H9 (cell line): ENCODE data around the gene P3R3URF. TPM values are rescaled to one million over a fixed set of nuclear protein-coding genes. Genes with fewer than 3 reads are reported as not detected.

Experiments used
- DNase-seq: peaks from one replicate; pipeline ENCODE4 v3.0.0-alpha.2; 2017
- H2AFZ ChIP-seq: one replicate; pipeline ENCODE4 v1.6.1; 2013; ENCODE audit warnings: mild to moderate bottlenecking, low read length, control low read depth, moderate library complexity
- H2AK5ac ChIP-seq: 2 replicates; pipeline ENCODE4 v1.6.1; 2013; ENCODE audit warnings: low read length, control low read depth, mixed read lengths; ENCODE audit not compliant: insufficient read length
- H2BK120ac ChIP-seq: one replicate; pipeline ENCODE4 v1.6.1; 2013; ENCODE audit warnings: low read depth, mild to moderate bottlenecking, low read length, control low read depth, inconsistent platforms; ENCODE audit not compliant: poor library complexity, severe bottlenecking
- H2BK12ac ChIP-seq: 2 replicates; pipeline ENCODE4 v1.6.1; 2013; ENCODE audit warnings: low read length, control low read depth, mixed read lengths, low read depth; ENCODE audit not compliant: insufficient read length
- H2BK15ac ChIP-seq: 2 replicates; pipeline ENCODE4 v1.6.1; 2013; ENCODE audit warnings: low read depth, low read length, control low read depth
- H2BK20ac ChIP-seq: one replicate; pipeline ENCODE4 v1.6.1; 2013; ENCODE audit warnings: low read depth, mild to moderate bottlenecking, low read length, control low read depth, inconsistent platforms; ENCODE audit not compliant: poor library complexity, severe bottlenecking
- H2BK5ac ChIP-seq: 2 replicates; pipeline ENCODE4 v1.6.1; 2013; ENCODE audit warnings: low read length, control low read depth, mixed read lengths; ENCODE audit not compliant: insufficient read length
- H3K14ac ChIP-seq: 2 replicates; pipeline ENCODE4 v1.6.1; 2013; ENCODE audit warnings: low read length, control low read depth; ENCODE audit not compliant: insufficient read depth
- H3K18ac ChIP-seq: 2 replicates; pipeline ENCODE4 v1.6.1; 2013; ENCODE audit warnings: low read depth, mild to moderate bottlenecking, mixed read lengths, low read length, control low read depth; ENCODE audit not compliant: insufficient read length
- H3K23ac ChIP-seq: 2 replicates; pipeline ENCODE4 v1.6.1; 2013; ENCODE audit warnings: low read length, control low read depth, mixed read lengths, low read depth; ENCODE audit not compliant: insufficient read length
- H3K23me2 ChIP-seq: 2 replicates; pipeline ENCODE4 v1.6.1; 2013; ENCODE audit warnings: low read depth, mild to moderate bottlenecking, mixed read lengths, low read length, control low read depth; ENCODE audit not compliant: insufficient read length, poor library complexity, severe bottlenecking
- H3K27ac ChIP-seq: 2 replicates; pipeline ENCODE4 v1.5.1; 2013; ENCODE audit warnings: low read length, control low read depth, mixed read lengths, low read depth; ENCODE audit not compliant: insufficient read length
- H3K27me3 ChIP-seq: 2 replicates; pipeline ENCODE4 v1.6.1; 2013; ENCODE audit warnings: low read length, control low read depth, inconsistent platforms; ENCODE audit not compliant: insufficient read depth
- H3K4ac ChIP-seq: 2 replicates; pipeline ENCODE4 v1.6.1; 2013; ENCODE audit warnings: low read depth, mild to moderate bottlenecking, control low read depth, inconsistent platforms, low read length, moderate library complexity
- H3K4me1 ChIP-seq: 2 replicates; pipeline ENCODE4 v1.6.1; 2013; ENCODE audit warnings: low read length, control low read depth, inconsistent platforms; ENCODE audit not compliant: insufficient read depth
- H3K4me2 ChIP-seq: 2 replicates; pipeline ENCODE4 v1.6.1; 2013; ENCODE audit warnings: low read length, control low read depth, mixed read lengths; ENCODE audit not compliant: insufficient read length, insufficient read depth
- H3K56ac ChIP-seq: 2 replicates; pipeline ENCODE4 v1.6.1; 2013; ENCODE audit warnings: low read depth, mild to moderate bottlenecking, mixed read lengths, low read length, control low read depth; ENCODE audit not compliant: insufficient read length
- H3K79me1 ChIP-seq: 2 replicates; pipeline ENCODE4 v1.6.1; 2013; ENCODE audit warnings: low read depth, mild to moderate bottlenecking, moderate library complexity, low read length, control low read depth, inconsistent platforms; ENCODE audit not compliant: insufficient read depth, poor library complexity, severe bottlenecking
- H3K79me2 ChIP-seq: 2 replicates; pipeline ENCODE4 v1.6.1; 2013; ENCODE audit warnings: low read length, control low read depth, inconsistent platforms; ENCODE audit not compliant: insufficient read depth
- H3K9ac ChIP-seq: 2 replicates; pipeline ENCODE4 v1.6.1; 2013; ENCODE audit warnings: low read length, control low read depth, mixed read lengths; ENCODE audit not compliant: insufficient read length; ENCODE audit errors: extremely low read depth
- H3K9me3 ChIP-seq: one replicate; pipeline ENCODE4 v1.6.1; 2013; ENCODE audit warnings: low read depth, low read length, inconsistent platforms; ENCODE audit not compliant: control insufficient read depth
- H3T11ph ChIP-seq: one replicate; pipeline ENCODE4 v1.6.1; 2013; ENCODE audit warnings: mild to moderate bottlenecking, low read length, control low read depth, inconsistent platforms
- H4K20me1 ChIP-seq: one replicate; pipeline ENCODE4 v1.6.1; 2013; ENCODE audit not compliant: control insufficient read depth, insufficient read length, insufficient read depth
- H4K5ac ChIP-seq: 2 replicates; pipeline ENCODE4 v1.6.1; 2013; ENCODE audit warnings: low read depth, mild to moderate bottlenecking, mixed read lengths, low read length, control low read depth; ENCODE audit not compliant: insufficient read length
- H4K8ac ChIP-seq: replicated peaks from 2 replicates; pipeline ENCODE4 v1.6.1; 2013; ENCODE audit warnings: low read length, control low read depth, mixed read lengths, low read depth; ENCODE audit not compliant: insufficient read length
- H4K91ac ChIP-seq: 2 replicates; pipeline ENCODE4 v1.6.1; 2013; ENCODE audit warnings: low read depth, mild to moderate bottlenecking, moderate library complexity, mixed read lengths, low read length, control low read depth; ENCODE audit not compliant: insufficient read length
- H3K27ac Mint-ChIP-seq, 3 experiments: 2 replicates in 2 of 3; 3 replicates in 1 of 3; pipeline ENCODE4 v1.8.0; 2020 to 2021; ENCODE audit warnings: mixed read lengths in 3 of 3, mild to moderate bottlenecking in 1 of 3, moderate library complexity in 1 of 3
- H3K27me3 Mint-ChIP-seq: 2 replicates; pipeline ENCODE4 v1.8.0; 2021; ENCODE audit warnings: low read depth, mild to moderate bottlenecking, moderate library complexity, mixed read lengths
- H3K36me3 Mint-ChIP-seq, 3 experiments: 2 replicates in 2 of 3; 3 replicates in 1 of 3; pipeline ENCODE4 v1.8.0; 2020 to 2021; ENCODE audit warnings: low read depth in 3 of 3, mixed read lengths in 3 of 3; ENCODE audit not compliant: insufficient read depth in 1 of 3
- H3K4me1 Mint-ChIP-seq, 2 experiments: 2 replicates each; pipeline ENCODE4 v1.8.0; 2020; ENCODE audit warnings: mixed read lengths in 2 of 2
- H3K4me3 Mint-ChIP-seq, 2 experiments: 2 replicates in 1 of 2; 3 replicates in 1 of 2; pipeline ENCODE4 v1.8.0; 2020 to 2021; ENCODE audit warnings: mild to moderate bottlenecking in 2 of 2, mixed read lengths in 2 of 2, moderate library complexity in 1 of 2
- H3K9me3 Mint-ChIP-seq, 2 experiments: 2 replicates in 1 of 2; 3 replicates in 1 of 2; pipeline ENCODE4 v1.8.0; 2020; ENCODE audit warnings: mild to moderate bottlenecking in 2 of 2, mixed read lengths in 2 of 2, moderate library complexity in 1 of 2
- WGBS: extraction: QIAGEN DNeasy Blood & Tissue Kit; methylation state at CpG from one replicate; pipeline ENCODE4 v1.1.7; 2013; ENCODE audit warnings: missing lambda C conversion rate, low lambda C conversion rate, mixed read lengths; ENCODE audit not compliant: insufficient read length; ENCODE audit errors: extremely low coverage; 5-methylcytosine and 5-hydroxymethylcytosine counted together
- total RNA-seq: library from RNA; stranded (reverse); gene quantifications from 2 replicates; pipeline ENCODE4 v1.2.1, GENCODE V29; 2021
- TF ChIP-seq, protein P1 (sequence below): fragments of 200-600 bp; sonication (generic); conservative IDR thresholded peaks from 3 replicates; pipeline ENCODE4 v1.8.0; 2021; ENCODE audit warnings: antibody characterized with exemption, mild to moderate bottlenecking

Gene P3R3URF
- total RNA-seq, 1 experiment from 2014 or later = not detected

DNA sequence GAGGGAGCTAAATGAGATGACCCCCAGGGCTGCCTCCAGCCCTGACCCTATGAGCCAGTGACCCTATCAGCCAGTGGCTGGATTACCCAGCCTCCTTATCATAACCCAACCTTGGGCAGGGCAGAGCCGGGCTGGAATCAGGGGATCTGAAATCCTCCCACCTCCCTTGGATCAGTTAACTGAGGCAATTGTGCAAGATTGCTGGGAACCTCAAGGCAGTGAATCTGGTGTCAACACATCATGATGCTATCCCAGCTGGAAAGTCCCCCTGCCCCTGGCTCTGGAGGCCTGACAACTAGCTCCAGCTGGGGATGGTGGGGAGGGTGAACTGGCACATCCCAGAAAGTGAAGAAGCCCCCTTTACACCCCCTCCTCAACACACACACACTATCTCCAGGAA lies 7.8 kb downstream of the P3R3URF start:
- peaks cover 54% of the 10 kb centered on the region for H3K27me3 Mint-ChIP-seq
- no peak overlapping the region for H2AFZ ChIP-seq
- H3K9ac ChIP-seq = no peak overlapping the region
- H3K79me2 ChIP-seq = no peaks in the 10 kb centered on the region
- H3K4me1 Mint-ChIP-seq = peaks cover 15 to 28% of the 10 kb centered on the region in 2 experiments
- H3K56ac ChIP-seq = no peak overlapping the region
- H3T11ph ChIP-seq = no peak overlapping the region
- H3K4me3 Mint-ChIP-seq = no peak overlapping the region
- TF ChIP-seq, protein P1, sequence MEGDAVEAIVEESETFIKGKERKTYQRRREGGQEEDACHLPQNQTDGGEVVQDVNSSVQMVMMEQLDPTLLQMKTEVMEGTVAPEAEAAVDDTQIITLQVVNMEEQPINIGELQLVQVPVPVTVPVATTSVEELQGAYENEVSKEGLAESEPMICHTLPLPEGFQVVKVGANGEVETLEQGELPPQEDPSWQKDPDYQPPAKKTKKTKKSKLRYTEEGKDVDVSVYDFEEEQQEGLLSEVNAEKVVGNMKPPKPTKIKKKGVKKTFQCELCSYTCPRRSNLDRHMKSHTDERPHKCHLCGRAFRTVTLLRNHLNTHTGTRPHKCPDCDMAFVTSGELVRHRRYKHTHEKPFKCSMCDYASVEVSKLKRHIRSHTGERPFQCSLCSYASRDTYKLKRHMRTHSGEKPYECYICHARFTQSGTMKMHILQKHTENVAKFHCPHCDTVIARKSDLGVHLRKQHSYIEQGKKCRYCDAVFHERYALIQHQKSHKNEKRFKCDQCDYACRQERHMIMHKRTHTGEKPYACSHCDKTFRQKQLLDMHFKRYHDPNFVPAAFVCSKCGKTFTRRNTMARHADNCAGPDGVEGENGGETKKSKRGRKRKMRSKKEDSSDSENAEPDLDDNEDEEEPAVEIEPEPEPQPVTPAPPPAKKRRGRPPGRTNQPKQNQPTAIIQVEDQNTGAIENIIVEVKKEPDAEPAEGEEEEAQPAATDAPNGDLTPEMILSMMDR = no peak
- H3K4ac ChIP-seq = no peak overlapping the region
- H2BK20ac ChIP-seq = no peak overlapping the region
- no peaks in the 10 kb centered on the region; a peak in 1 of 5 replicates for H3K9me3 Mint-ChIP-seq
- no peak overlapping the region for H3K4me2 ChIP-seq
- no peak overlapping the region for H3K23ac ChIP-seq
- H3K4me1 ChIP-seq = no peaks in the 10 kb centered on the region; the same call in 1 of the 2 replicates
- H4K5ac ChIP-seq = no peak overlapping the region
- H3K18ac ChIP-seq = no peak overlapping the region
- H3K36me3 Mint-ChIP-seq = no peaks in the 10 kb centered on the region; a peak in 1 of 7 replicates
- H4K91ac ChIP-seq = no peak overlapping the region
- H4K8ac ChIP-seq = no peak overlapping the region
- no peaks in the 10 kb centered on the region for H3K23me2 ChIP-seq
- H2BK120ac ChIP-seq = no peak overlapping the region
- H3K14ac ChIP-seq = no peak overlapping the region
- H4K20me1 ChIP-seq = no peaks in the 10 kb centered on the region
- no peaks in the 10 kb centered on the region for H3K79me1 ChIP-seq
- no peaks in the 10 kb centered on the region; the same call in 1 of the 2 replicates for H3K27me3 ChIP-seq
- no peak overlapping the region for H2BK5ac ChIP-seq
- no peak overlapping the region for H2BK15ac ChIP-seq
- no peak overlapping the region for H2AK5ac ChIP-seq
- no peak for DNase-seq
- no peak overlapping the region for H3K27ac ChIP-seq
- no CpG with 5 or more reads among the region's 1 CpG for WGBS
- no peak overlapping the region; a peak in 1 of 7 replicates for H3K27ac Mint-ChIP-seq
- H2BK12ac ChIP-seq = no peak overlapping the region
- H3K9me3 ChIP-seq = no peaks in the 10 kb centered on the region
